Activated T-cell treated with anti-CD3 and anti-CD28 coated beads for 4 hours (primary cell): ENCODE measurements around the gene KRT10.
"Not testable (repeated sequence)": the region's sequence is repeated elsewhere in the genome, so short reads cannot be mapped to it uniquely, and the experiment has no call there.

Experiments
- DNase-seq: peaks from one replicate; pipeline ENCODE4 v3.0.0-alpha.2; 2020

KRT10 gene

DNA sequence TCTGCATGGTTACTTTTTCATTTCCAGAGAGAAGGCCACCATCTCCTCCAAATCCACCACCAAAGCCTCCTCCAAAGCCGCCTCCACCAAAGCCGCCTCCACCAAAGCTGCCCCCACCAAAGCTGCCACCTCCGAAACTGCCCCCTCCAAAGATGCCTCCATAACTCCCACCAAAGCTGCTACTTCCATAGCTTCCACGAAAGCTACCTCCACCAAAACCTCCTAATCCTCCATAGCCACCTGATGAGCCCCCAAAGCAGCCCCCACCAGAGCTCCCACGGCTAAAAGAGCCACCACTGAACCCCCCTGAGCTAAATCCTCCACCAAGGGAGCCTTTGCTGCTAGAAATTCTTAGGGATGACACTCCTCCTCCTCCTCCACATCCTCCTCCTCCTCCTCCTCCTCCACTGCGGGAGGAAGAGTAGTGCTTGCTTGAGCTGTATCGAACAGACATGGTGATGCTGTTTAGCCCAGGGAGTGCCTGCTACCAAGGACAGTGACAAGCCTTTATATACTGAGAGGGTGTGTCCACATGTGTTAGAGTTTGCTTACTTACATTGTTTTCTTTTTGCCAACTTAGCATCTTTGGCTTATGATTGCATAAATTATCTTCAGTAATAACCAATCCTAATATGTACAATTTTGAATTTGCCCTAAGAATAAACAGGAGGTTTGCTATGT lies at the start of gene KRT10:
Gene KRT10, minus strand, starts transcription at position 483 of the 681 bp plus-strand sequence. Its CDS starts 29 bp downstream, at position 454.
- DNase-seq = no peak

- DNase-seq = no peak
These were observed 48.9 kb upstream of the KRT10 start for GRCh38 chr17:40871316-40871715.

- DNase-seq = no peak
These were observed 47.7 kb upstream of the KRT10 start for GRCh38 chr17:40870136-40870535.

DNA sequence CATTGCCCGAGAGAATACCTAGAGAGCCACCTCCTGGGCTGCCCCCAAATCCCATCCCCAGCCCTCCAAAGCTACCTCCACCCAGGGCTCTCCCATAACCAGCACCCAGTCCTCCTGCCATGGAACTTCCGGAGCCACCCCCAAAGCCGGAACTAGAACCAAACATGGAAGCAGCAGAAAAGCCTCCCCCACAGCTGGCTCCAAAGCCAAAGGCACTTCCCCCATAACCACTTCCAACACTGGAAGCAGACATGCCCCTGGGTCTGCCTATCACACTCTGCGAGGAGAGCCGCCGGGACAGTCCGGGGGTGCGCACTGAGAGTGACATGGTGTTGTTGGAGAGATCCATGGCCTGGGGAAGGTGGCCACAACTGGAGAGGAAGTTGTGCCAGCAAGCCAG lies 44.4 kb upstream of the KRT10 start, which contains the start of gene KRT12:
Gene KRT12, minus strand, starts transcription at position 386 of the 400 bp plus-strand sequence. Its CDS starts 37 bp downstream, at position 349.
- no peak for DNase-seq

GRCh38 chr17:40864661-40865390 lies 42.4 kb upstream of the KRT10 start:
- DNase-seq = no peak

GRCh38 chr17:40862985-40863733 lies 40.7 kb upstream of the KRT10 start:
- no peak for DNase-seq

GRCh38 chr17:40859536-40859935 lies 37.1 kb upstream of the KRT10 start:
- DNase-seq = no peak

- DNase-seq = not testable (repeated sequence)
These were observed 36.3 kb upstream of the KRT10 start for GRCh38 chr17:40858667-40859066.

GRCh38 chr17:40857535-40857934 lies 35.1 kb upstream of the KRT10 start:
- DNase-seq = no peak

DNA sequence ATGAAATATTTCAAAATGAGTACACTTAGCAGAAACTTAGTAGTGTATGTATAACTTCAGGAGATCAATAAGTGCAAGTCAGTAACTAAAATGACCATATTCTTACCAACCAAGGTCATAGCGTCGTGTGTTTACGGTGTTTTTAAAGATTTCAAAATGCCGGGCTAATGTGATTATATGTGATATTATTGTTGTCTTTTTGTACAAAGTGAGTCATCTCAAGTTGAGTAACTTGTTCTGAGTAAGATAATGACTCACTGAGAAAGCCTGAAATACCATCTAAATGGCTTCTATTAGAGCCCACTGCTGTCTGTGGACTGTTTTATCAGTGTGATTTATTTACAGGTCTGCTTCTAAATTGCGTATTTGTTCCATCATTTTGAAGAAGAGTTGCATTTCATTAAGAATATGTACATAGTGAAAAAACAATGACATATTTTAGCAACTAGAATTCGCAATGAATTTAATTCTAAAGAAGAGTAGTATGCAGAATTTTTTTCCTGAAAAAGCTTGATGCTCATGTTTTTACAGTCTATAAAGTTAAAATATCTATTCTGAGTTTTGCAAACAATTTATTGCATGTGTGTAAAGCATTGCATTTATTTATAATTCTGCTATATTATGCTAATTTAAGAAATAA lies 31.9 kb upstream of the KRT10 start:
- no peak for DNase-seq

- no peak for DNase-seq
These were observed 29.9 kb upstream of the KRT10 start for GRCh38 chr17:40852364-40852763.

DNA sequence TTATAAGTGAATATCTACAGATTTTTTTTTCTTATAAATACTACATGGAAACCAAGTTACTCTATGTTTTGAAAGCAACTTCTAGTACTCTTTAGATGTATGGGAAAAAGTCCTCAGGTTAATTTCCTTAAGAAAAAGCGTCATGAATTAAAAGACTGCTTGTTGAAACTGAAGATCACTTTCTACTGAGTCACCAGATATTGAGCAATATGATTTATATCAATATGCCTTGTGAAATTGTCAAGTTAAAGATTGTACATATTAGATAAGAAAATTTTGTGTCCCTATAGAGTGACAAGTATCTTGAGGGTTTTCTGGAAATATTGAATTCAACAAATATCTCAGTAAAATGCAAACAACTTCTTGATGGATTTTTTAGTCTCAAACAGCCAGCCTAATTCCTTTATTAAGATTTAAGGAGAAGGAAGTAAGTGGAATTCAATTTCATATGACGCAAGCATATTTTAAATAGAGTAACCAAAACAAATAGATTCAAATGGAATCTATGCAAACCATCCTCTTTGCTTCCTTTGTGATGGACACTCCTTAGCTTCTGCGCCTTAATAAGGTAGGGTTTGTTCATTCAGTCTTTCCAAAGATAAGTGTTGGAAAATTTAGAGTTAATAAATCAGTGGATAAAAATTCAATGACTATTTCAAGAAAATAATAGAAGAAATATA lies 28.0 kb upstream of the KRT10 start:
- no peak for DNase-seq

GRCh38 chr17:40849723-40850122 lies 27.3 kb upstream of the KRT10 start:
- DNase-seq = no peak

GRCh38 chr17:40848583-40849235 lies 26.3 kb upstream of the KRT10 start:
- DNase-seq = no peak

DNA sequence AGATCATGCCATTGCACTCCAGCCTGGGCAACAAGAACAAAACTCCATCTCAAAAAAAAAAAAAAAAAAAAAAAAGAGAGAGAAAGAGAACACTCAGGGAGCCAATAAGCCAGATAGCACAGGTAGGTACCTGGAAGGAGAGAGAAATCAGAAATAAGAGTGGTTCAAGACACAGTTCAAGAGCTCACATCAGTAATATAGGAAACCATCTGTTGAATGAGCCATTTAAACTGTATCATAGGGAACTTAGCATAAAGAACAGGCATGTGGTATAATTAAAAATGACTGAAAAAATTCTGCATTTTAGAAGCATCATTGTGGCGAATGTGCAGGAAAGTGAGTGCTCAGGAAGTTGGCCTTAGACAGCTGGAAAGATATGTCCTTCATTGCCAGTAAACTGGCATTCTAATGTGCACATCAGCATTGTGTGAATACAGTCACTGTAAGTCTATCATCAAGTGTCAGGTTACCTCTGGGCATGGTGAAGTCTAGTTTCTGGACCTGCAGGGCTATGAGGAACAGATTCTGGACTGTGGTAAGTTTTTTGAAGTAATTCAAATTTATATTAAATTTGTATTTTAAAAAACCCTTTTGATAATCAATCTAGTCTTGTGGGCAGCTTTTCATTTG lies 24.2 kb upstream of the KRT10 start:
- DNase-seq = no peak

GRCh38 chr17:40844671-40845107 lies 22.3 kb upstream of the KRT10 start:
- no peak for DNase-seq

GRCh38 chr17:40843242-40843641 lies 20.8 kb upstream of the KRT10 start:
- DNase-seq = no peak

DNA sequence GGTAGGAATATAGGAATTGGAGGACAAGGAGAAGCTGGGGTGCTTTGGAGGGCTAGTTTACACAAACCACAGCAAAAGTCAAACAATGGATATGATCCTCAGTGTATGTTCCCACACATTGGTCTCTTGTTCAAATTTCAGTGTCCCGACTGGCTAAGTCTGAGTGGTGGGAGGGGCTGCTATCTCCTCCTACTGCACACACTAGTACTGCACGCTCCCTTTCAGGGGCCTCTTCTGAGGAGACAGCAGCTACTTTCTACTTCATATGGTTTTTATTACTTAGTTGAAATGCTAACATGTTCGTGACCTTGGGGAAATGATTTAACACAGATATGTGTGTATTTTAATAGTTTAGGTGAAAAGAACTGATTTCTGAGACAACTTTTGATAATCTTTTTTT lies 18.8 kb upstream of the KRT10 start:
- no peak for DNase-seq

DNA sequence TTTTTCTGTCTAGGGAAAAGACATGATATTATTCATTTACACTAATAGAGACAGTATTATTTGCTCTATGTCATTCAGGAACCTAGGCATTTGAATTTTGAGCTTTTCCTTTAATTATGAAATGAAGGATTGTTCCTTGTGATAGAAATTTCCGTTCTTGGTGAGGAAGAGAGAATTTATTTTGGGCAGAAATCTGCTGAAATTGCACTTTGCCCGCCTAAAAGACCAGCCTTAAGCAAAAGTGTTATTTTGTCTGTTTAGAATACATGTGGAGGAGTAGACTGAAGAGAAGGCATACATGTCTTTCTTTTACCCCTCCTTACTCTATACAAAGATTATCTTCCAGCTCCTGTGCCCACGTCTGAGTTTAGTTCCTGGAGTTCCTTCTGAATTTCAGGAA lies 16.8 kb upstream of the KRT10 start:
- DNase-seq = no peak

- DNase-seq = no peak
These were observed 13.6 kb upstream of the KRT10 start for GRCh38 chr17:40836020-40836419.

GRCh38 chr17:40833882-40834281 lies 11.5 kb upstream of the KRT10 start:
- DNase-seq = no peak
